Inferior parietal cortex (tissue), 1 donor: ENCODE measurements around the gene COL20A1.

Experiments used
- DNase-seq: peaks from one replicate; pipeline ENCODE4 v3.0.0-alpha.2; 2016; ENCODE audit errors: extremely low spot score

Gene COL20A1

DNA sequence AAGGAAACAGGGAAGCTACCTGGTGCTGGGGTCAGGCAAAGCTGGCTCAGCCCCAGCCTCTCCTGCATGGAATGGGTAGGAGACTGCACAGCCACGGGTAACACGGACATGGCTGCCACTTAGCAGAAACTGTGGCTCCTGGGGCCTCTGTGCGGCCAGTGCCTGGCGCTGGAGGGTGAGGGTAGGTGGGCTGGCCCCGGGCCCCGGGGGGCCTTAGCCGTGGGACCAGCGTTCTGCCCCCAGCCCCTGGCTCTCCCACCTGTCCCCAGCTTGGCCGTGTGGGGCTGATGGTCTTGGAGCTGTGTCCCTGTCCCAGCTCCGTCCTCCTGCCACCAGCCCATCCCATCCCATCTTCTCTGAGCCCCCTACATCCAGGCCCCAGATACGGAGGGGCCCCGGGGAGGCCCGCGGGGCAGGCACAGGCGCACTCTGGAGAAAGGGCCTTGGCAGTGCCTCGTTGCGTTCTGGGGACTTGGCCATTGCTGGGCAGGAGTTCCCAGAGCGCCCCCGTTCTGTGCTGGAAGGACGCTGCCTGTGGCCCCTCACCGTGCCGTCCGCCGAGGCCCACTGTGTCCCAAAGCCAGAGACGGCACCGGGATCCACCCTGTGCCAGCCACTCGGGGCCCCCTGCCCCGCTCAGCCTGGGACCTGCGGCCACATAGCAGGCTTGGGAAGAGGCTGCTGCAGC, 56.0 kb downstream of the COL20A1 start:
- DNase-seq: no peak

DNA sequence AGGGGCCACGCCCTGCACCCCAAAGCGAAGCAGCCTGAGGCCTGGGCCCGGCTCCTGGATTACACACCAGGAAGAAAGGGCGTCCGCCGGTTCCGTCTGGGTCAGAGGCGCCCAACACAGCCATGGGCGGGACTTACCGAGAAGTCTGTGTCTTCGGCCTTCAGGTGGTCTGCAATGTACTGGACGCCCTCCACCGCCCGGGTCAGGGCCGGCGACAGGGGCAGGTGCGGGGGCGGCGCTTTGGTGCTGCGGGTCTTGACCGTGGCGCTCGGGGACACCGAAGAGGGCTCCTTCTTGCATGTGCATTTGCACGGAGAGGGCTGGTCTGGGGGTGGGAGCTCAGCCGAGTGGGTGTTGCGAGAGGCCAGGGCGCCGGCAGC, 56.5 kb downstream of the COL20A1 start:
- no peak for DNase-seq

DNA sequence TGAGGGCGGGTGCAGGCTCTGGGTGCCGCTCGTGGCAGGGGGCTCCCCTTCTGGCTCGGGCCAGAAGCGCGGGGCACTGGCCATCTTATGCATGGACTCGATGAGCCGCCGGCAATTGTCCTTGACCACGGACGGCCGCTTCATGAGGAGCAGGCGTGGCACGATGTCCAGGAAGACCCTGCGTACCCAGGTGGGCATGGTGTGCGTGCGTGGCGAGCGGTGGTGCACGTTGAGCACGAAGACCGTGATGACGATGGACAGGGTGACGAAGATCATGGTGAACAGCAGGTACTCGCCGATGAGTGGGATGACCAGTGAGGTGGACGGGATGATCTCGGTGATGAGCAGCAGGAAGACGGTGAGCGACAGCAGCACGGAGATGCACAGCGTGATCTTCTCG, 57.2 kb downstream of the COL20A1 start:
- DNase-seq: no peak

DNA sequence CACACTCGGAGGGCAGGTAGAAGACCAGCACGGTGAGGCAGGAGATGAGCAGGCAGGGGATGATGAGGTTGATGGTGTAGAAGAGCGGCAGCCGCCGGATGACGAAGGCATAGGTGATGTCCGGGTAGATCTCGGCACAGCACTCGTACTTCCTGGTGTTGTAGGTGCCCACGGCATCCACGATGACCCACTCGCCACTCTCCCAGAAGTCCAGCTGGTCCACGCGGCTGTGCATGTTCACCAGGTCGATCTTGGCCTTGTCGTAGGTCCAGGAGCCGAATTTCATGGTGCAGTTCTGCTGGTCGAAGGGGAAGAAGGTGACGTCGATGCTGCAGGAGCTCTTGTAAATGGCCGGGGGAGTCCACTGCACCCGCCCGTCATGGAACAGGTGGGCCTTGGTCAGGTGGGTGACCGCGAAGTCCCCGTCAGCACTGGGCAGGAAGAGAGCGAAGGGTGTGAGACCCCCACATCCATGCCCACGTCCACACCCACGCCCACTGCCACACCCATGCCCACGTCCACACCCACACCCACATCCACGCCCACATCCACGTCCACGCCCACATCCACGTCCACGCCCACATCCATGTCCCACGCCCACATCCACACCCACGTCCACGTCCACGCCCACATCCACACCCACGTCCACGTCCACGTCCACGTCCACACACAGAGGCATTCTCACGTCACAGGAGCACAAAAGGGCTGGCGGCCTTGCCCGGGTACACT, 57.8 kb downstream of the COL20A1 start:
- DNase-seq: no peak

DNA sequence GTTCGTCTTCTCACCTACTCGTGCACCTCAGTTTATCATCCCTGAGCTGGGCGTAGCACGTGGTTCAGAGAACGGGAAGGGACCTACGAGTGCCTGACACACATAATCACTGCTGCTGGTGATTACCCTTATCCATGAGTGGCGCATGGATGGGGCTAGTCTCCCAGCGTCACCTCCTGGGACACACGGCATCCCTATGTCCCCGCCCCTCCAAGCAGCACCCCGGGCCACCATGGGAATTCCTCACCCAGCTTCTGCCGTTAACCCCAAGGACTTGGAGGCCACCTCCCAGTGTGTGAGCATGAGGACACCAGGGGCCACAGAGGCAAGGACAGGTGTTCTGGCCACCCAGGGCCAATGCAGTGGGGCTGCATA, 58.3 kb downstream of the COL20A1 start:
- no peak for DNase-seq

DNA sequence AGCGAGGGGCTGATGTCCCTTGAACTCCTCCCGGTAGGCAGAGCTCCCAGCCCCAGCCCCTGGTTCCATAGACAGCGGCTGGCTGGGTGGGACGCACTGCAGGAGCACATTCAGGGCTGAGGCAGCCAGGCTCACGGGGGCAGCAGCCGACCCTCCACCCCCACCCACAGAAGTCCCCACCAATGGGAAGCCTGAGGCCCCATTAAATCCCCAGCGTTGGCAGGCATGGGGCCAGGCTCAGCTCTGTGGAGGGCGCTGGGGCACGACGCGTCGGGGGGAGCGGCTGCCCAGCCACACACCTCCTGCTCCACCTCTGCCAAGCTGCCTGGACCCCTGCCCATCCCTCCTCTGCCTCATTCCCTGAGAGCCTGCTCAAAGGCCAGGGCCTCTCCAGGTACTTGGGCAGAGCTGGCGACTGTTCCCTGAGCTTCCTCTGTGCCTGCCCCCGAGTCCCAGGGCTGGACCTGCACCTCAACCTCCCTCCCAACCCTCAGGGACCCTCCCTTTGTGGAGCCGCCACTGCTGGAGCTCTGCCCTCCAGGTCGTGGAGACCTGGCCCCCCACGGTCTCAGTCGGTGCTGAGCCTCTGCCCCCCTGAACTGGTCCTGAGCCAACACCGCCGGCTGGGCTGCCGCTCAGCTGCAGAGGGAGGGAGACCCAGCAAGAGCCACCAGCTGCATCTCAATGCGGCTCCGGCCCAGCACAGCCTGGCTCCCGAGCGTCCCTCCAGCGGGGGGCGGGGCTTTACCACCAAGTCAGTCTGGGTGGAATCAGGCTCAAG, 59.0 kb downstream of the COL20A1 start:
- DNase-seq: peak; percentile 35

DNA sequence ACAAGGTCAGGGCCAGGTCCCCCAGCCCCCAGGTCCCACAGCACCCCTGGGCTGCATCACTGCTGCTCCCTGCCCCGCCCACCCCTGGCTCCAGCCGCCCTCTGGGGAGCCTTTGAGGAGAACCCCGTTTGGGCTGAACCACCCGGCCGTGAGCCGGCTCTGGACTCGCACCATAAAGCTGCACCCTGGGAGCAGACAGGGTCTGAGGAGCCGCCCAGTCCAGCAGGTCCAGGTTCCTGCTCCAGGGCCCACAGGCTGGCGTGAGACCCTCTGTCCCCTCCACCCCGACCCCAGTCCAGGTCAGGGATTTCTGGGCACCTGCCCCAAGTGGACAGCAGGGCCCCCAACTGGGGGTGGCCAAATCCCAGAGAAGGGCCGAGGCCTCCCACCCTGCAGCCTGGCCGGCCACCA, 59.8 kb downstream of the COL20A1 start:
- no peak for DNase-seq

DNA sequence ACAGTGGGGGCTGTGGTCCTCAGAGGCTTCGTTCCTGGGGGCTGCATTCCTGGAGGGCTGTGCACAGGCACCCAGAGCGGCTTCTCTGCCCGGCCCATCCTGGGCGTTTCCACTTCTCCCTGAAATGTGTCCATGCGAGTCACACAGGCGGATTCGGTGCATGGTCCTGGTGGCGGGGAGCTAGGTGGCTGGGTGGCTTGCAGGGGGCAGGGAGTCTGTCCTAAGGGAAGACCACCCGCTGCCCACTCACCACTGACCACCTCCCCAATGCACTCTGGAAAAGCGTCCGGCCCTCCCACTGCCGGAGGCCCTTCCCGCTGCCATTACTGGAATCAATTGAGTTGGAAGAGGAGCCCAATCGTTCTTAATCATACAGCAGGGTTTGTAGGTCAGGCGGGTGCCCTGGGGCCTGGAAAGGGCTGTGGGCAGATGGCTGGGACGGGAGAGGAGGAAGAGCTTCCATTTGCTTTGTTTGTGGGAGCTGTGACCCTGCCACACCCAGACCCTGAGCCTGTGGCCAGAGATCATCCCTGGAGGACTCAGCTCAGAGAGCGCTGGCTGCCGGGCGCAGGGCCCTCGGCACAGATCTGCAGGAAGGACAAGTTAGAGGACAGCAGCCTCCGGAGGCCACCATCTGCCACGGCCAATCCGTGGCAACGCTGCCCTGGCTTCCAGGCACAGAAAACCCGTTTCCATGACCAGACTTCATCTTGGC, 61.8 kb downstream of the COL20A1 start:
- no peak for DNase-seq

DNA sequence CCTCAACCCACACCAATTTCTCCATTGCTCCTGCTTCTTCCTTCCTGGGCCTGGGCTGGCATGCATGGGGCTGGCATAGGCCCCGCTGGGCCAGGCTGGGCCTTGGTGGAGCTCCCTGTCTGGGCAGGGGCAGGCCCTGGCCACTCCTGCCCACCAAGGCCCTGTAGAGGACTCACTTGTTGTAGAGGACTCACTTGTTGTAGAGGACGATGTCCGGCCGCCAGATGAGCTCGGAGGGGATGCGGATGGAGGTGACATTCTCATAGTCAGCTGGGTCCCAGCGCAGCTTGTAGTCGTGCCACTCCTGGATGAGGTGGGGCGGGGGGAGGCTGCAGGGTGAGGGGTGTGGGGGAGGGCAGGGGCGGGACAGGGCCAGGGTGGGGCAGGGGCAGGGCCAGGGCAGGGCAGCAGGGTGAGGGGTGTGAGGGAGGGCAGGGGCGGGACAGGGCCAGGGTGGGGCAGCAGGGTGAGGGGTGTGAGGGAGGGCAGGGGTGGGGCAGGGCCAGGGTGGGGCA, 62.9 kb downstream of the COL20A1 start:
- no peak for DNase-seq

DNA sequence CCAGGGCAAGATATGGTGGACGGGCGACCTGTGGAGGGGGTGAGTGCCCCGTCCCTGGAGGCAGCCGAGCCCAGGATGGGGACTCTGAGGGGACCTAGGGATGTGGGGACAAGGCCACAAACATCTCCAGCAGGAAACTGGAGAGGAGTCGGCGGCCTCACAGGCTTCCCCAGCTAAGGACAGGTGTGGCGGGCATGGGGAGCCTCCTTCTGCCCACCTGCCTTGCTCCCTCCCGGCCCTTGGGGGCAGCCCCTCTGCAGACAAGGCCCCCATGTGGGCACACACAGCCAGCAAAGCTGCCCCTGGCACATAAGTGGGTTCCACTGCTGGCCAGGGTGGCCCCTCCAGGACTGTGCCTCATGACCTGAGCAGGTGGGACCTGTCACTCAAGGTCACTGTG, 63.5 kb downstream of the COL20A1 start:
- DNase-seq: no peak

DNA sequence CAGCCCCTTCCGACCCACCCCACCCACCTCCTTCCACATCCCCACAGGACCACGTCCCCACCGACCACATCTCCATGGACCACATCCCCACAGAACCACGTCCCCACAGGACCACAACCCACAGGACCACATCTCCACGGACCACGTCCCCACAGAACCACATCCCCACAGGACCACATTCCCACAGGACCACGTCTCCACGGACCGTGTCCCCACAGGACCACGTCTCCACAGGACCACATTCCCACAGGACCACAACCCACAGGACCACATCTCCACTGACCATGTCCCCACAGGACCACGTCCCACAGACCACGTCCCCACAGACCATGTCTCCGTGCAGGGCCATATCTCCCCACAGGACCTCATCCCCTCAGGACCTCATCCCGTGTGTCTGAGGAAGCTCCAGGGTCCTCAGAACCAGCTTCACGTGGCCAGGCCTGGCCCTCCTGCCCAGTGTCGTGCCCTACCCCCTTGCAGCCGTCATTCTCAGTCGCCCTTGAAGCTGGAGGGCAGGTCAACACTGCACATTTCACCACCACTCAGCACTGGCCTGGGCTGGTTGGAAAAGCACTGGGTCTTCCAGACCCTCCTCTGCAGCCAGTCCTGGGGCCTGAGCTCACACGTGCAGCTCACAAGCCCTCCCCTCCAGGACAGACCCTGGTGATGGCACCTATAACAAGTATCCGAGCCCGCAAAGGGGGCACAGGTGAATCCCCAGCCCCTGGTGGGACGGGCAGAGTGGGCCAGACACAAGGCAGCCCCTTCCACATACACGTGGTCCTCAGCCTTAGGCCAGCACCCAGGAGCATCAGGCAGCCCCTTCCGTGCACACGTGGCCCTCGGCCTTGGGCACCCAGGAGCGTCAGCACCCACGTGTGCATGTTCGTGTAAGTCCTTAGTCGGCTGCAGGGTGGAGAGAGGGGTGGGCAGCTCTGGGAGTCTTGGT, 64.2 kb downstream of the COL20A1 start:
- DNase-seq: no peak

DNA sequence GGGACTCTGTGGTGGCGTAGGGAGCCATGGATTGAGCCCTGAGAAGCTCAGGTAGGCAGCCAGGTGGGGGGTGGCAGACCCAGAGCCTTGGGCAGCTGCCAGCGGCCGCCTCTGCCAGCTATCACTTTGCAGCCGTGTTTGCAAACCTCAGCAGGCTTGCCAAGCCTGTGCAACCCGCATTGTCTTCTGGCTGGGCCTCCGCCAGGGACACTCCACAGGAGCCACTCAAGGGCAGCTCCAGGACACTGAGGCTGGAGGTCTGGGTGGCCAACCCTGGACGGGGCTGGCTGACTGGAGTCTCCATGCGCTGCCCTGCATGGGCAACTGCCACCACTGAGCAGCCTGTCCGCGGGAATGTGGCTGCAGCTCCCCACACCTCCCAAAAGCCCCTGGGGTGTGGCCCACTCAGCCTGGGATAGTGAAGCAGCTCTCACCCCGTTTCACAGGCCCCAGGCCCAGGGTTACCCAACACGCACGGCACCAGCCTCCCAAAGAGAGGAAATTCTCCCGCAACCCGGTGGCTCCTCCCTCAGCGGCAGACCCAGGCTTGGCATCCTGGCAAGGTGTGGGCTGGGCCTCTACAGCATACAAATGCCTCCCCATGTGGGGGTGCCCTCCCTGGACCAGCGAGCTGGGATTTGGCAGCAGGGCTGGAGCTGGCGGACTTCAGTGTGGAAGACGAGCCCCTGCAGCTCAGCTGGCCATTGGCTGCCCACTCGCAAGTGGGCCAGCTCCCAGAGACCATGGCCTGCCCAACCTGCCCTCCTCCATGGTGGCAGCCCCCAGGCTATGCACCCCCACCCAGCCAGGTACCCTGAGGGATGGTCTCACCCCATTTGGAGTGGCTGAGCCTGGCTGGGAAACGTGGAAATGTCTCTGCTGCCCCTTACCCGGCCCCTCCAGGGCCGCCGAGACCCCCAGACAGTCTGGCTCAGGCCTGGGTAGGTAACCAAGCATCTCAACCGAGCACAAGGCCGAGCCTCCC, 65.2 kb downstream of the COL20A1 start:
- no peak for DNase-seq

DNA sequence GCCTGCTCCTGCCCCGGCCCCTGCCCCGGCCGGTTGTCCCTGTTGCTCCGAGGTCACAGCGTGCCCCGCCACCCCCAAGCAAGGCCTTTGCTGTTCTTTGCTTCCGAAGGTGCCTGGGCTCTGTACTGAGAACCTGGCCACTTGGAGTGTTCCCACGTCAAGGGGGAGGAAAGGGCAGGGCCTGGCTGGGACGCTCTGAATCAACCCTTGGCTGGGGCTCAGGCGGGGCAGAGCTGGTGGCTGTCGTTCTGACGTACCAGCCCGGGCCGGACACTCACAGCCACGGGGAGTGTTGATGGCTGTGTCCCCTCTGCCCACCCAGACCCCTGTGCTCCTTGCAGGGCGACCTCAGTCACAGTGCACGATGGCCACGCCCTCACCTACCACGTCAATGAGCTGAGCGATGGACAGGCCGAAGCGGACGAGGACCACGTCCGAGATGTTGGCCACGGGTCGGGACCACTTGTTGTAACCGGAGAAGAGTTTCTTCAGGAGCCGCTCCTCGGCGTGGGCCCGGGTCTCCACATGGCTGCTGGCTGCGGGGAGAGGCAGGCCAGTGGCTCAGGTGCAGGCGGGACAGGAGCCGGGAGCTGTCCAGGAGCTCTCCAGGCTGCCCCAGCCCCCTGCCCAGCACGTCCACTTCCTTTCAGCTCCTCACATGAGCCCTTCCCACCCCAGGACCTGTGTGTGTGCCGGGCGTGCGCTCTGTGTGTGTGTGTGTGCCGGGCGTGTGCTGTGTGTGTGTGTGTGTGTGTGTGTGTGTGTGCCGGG, 66.4 kb downstream of the COL20A1 start:
- no peak for DNase-seq

DNA sequence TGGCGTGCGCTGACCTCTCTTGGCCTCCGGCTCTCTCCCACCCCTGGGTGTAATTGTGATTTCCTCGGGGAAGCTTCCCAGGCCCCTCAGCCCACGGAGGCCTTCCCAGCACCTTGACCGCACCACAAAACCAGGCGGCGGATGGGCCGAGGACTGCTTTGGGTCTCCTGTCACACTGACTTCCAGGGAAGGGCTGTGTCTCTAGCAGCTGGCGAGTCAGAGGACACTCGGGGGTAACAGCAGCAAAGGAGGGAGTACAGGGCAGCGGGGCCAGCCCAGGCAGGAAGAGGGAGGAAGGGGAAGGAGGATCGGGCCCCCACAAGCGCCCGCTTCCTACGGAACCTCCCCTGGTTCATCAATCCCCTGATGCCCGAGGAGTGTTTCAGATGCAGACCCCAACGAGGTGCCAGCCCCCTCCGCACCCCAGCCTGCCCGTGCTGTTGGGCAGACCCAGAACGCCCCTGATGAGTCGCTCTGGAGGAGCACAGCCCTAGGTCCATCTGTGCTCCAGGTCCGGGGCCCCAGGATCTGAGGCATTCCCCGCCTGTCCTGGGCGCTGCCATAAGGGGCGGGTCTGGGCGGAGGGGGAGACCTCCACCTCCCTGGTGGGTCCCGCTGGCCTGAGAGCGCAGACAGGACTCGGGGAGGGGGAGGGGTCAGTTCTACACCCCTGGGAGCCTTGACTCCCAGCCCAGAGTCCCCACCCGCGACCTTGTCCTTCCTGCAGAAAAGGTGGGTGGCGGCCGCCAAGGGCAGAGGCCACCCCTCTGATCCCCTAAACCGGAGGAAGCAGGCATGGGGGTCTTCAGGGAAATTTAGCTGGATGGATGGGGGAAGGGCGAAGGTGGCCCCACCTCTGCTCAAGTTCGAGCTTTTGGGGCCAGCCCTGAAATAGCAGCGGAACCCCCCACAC, 67.2 kb downstream of the COL20A1 start:
- DNase-seq: no peak

DNA sequence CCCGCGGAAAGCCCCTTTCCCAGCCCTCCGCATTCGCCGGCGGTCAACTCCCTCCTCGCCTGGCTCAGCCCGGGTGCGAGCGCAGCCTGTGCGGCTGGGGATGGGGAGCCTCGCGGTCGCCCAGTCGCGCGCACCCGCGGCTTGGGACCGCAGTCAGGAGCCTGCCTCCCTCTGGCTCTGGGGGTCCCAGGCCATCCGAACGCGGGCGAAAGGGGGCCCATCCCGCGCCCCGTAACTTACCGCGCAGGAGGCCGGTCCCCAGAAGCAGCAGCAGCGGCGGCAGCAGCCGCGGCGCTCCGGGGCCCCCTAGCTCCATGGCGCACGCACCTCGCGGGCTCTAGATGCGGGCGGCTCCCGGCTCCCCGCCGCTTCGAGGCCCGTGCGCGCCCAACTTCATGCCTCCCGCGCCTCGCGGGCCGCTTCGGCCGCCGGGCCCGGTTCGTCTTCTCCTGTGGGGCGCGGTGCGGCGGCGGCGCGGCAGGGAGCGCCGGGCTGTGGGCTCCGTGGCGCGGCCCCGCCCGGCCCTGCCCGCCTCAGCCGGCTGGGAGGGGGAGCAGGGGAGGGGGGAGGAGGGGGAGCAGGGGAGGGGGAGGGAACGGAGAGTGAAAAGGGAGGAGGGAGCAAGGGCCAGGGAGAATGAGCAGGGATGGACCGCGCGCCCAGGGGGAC, 68.0 kb downstream of the COL20A1 start, which contains the start of gene CHRNA4:
Gene CHRNA4 (minus strand): TSS at position 500 of the 669 bp plus-strand sequence. CDS start 184 bp downstream, at position 316.
- DNase-seq: no peak

DNA sequence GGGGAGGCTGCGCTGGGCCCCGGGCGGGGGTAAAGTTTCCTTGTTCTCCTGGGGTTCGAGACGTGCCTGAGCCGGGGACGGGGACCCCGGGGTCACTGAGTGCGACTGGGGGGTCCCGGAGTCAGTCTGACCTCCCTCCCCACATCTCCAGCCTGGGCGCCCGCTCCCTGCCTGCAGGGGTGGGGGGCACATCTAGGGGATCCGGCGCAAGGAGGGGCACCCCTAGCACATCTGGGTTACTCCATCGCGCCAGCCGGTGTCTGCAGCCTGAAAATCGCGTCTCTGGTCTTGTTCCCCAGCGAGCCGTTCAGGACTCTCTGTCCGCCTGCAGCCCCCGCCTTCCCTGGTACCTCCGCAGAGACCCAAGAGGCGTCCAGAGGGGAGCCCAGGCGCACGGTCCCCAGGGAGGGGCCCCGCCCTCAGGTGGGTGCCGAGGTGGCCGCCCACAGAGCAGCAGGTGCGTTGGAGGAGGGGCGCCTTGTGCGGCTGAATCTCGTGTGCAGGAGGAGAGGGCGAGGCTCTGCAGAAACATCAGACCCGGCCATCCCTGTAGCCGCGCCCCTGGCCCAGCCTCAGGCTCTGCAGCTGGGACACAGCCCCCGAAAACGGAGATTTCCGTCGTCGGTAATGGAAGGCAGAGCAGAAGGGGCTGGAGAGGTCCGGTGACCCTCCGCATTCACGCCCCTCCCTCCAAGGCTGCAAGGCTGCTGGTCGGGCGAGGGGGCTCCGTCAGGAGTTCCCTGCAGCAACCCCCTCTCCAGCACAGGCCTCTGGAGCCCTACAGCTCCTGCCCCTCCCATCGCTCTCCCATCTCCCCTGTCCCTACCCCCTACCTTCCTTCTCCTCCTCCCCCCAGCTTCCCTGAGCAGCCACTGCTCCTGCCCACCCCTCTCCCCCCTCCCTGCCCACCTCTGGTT, 68.8 kb downstream of the COL20A1 start:
- no peak for DNase-seq
